ENCODE data around the gene KRTAP5-8.

DNA sequence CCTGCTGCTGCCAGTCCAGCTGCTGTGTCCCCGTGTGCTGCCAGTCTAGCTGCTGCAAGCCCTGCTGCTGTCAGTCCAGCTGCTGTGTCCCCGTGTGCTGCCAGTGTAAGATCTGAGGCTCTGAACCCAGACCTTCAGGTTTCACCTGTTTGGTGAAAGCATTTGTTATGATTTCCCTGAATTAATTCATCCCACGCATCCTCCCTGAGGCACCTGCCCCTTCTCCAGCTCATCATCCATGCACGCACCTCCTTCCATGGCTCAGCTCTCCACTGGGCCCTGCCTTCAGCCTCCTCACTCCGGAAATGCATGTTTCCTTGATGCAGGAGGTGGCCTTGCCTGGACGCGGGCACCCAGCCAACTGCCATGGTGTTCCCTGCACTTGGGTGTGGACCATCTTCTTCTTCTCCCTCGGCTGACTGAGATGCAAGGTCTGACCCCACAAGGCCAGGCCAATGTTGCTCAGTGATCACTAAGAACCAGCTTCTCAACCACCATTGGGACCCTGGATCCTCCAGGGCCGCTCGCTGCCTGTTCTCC, 28.3 kb downstream of the KRTAP5-8 start:
- TF ChIP-seq, protein P1, sequence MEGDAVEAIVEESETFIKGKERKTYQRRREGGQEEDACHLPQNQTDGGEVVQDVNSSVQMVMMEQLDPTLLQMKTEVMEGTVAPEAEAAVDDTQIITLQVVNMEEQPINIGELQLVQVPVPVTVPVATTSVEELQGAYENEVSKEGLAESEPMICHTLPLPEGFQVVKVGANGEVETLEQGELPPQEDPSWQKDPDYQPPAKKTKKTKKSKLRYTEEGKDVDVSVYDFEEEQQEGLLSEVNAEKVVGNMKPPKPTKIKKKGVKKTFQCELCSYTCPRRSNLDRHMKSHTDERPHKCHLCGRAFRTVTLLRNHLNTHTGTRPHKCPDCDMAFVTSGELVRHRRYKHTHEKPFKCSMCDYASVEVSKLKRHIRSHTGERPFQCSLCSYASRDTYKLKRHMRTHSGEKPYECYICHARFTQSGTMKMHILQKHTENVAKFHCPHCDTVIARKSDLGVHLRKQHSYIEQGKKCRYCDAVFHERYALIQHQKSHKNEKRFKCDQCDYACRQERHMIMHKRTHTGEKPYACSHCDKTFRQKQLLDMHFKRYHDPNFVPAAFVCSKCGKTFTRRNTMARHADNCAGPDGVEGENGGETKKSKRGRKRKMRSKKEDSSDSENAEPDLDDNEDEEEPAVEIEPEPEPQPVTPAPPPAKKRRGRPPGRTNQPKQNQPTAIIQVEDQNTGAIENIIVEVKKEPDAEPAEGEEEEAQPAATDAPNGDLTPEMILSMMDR (IDR thresholded peaks at IDR 0.05; ENCODE audit: borderline replicate concordance, extremely low read depth, low read length, poor library complexity, severe bottlenecking) = no peak
- no peak for TF ChIP-seq EZH2 (IDR thresholded peaks at IDR 0.05; ENCODE audit: borderline replicate concordance, low read depth, low read length, severe bottlenecking)
